NCI-H128 (cell line): Measurements from ENCODE around the gene HGS.

Experiments
- DNase-seq: peaks from one replicate; lab custom pipeline; 2025; ENCODE audit not compliant: unreplicated experiment; lab: John Stamatoyannopoulos, UW

Gene HGS

DNA sequence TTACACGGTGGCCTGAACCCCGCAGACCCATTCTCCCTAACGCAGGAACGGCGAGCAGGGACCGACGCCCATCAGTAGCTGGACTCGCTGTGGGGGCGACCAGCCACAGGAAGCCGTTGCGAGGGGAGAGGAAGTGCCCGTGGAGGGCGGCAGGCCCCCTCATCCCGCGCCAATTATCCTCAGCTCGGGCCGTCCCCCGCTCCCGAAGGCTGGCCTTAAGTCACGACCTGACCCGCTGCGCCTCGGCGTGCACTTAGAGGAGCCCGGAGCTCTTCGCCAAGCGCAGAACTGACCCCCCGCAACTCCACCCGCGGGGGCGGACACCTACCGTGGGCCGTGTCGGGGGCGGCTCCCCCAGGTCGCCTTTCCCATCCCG lies 615 bp upstream of the HGS start:
- no peak for DNase-seq

DNA sequence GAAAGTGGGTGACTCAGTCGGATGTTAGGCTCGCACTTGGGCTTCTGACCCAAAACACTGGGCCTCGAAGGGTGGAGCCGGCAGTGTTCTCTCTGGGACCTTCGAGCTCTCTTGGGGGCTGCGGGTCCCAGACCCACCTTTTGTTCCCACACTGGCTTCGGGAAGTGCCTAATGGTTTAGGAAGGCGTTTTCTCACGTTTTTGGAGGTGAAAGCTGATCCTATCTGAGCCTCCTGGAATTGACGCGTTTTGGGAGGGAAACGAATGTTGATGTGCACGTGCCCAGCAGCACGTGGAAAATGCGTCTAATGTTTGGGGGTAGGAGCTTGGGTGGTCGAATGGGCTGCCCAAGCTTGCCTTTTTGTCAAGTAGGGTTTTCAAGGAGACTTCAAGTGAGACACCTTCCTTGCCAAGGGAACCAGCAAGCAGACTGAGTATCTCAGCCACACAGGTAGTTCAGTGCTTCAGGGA lies 666 bp downstream of the HGS start:
- no peak for DNase-seq

DNA sequence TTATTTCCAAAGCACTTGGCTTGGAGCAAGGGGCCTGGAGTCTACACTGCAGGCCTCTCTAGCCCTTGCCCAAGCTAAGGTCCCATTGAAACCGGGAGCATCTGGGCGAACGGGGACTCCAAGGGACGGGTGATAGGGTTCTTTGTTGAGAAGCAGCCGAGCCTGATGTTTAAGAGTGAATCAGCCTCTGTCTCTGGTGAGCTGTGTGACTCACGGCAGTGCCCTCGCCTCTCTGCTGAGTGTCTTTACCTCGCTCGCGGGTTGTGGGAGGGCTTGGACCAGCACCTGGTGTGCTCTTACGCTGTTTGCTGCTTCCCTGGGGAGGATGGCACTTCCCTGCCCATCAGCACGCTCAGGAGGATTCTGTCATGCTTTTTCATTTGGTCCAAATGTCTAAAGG lies 1.3 kb downstream of the HGS start:
- no peak for DNase-seq

DNA sequence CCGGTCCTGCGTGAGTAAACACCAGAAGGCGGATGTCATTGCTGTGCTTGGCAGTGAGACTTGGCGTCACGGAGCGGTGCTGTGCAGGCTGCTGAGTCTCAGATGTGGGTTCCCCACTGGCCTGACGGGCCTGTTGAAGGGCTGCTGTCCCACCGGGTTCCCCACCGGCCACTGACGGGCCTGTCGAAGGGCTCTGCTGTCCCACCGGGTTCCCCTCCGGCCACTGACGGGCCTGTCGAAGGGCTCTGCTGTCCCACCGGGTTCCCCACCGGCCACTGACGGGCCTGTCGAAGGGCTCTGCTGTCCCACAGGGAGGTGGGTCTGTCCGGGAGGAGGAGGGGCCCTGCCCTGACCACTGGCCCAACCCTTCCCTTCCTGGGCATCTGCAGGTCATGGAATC lies 2.8 kb downstream of the HGS start:
- no peak for DNase-seq

DNA sequence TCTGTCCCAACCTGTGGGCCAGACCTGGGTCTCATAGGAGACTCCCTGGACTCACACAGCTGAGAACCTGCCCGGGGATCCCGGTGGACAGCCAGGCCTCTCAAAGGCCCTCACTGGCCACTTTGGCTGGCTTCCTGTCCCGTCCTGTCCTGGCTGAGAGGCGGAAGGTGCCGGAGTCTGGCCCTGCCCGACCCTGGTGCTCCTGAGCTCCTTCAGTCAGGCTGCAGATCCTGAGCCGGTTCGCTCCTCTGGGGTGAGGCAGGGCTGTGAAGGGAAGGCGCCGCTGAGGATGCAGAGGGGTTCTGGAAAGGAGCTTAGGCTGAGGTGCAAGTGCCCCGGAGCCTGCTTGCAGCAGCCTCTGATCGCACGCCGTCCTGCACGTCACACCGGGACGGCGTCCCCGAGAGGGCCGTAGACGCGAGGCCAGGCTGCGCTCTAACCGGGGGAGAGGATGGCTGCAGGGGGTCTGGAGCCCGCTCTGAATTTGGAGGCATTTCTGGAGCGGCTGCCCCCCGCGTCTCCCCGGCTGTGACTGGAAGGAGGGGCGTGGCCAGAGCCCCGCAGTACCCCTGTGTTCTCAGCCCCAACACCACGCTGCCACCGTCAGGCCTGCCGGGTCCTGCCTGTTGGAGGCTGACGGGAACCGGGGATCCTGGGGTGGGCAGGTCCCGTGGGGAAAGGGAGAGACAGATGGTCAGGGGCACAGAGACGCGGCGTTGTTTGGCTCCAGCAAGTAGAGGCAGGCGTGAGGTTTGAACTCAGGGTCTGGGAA lies 4.1 kb downstream of the HGS start:
- no peak for DNase-seq

DNA sequence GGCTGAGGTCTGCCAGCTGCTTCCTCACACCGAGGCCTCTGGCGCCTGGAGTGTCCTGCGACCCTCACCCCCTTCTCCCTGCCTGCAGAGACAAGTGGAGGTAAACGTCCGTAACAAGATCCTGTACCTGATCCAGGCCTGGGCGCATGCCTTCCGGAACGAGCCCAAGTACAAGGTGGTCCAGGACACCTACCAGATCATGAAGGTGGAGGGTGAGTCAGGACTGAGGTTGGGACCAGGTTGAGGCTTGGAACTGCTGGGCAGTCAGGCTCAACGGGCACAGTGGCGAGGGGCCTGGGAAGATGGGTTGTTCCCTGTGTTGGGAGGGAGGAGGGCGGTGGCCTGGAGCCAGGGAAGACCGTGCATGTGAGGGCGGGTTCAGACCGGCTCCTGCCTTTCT lies 4.8 kb downstream of the HGS start:
- DNase-seq = no peak

DNA sequence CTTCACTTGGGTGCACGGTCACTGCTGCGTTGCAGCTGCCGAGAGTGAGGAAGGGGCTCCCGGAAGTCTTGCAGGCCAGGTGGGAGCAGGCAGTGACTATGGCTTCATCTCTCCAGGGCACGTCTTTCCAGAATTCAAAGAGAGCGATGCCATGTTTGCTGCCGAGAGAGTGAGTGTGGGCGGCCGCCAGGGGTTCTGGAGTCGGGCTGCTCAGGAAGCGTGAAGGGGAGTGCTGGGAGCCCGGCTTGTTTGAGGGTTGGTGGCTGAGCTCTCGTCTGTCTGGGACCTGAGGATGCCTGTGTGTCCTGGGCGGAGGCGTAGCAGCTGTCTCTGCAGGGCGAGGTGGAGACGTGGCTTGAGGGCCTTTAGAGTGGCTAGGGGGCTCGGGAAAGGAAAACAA lies 6.3 kb downstream of the HGS start:
- no peak for DNase-seq

DNA sequence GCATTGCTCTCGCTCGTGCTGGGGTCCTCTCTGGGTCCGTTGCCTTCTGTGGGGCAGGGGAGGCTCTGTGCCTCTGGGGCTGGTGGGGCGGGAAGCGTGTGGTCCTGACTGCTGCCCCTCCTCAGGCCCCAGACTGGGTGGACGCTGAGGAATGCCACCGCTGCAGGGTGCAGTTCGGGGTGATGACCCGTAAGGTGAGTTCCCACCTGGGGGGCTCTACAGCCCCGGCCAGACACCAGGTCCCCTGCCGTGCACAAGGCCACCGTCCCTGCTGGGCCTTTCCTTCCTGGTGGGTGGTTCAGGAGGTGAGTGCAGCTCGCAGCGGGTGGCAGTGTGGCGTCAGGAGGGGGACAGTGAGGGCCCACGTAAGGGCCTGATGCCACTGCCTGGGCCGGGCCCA lies 6.7 kb downstream of the HGS start:
- no peak for DNase-seq

DNA sequence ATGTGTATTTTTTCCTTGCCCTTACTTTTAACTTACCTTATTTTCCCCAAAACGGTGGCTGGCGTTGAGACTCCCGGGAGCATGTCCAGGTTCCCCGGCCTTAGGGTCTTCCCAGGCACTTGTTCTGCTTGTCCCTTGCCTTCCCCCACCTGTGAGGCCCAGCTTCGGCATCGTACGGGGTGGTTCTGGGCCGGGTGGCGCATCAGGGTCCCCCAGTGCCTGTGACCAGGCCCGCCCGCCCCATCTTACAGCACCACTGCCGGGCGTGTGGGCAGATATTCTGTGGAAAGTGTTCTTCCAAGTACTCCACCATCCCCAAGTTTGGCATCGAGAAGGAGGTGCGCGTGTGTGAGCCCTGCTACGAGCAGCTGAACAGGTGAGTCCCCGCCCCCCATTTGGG lies 7.4 kb downstream of the HGS start:
- DNase-seq = no peak

DNA sequence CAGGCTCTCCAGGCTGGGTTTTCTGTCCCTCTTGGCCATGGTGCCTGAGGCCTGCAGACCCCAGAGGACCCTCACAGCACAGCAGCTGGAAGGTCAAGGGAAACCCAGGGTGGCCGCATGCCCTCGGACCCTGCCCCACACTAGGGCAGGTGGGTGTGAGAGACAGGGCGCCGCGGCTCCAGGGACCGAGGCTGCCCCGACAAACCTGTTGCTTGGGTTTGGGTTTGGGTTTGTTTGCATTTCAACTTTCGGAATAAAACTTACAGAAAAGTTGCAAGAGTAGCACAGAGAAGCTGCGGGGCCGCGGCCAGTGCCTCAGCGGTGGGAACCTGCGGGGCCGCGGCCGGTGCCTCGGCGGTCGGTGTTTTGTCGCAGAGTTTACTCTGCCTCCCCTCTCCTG lies 7.8 kb downstream of the HGS start:
- DNase-seq = no peak

DNA sequence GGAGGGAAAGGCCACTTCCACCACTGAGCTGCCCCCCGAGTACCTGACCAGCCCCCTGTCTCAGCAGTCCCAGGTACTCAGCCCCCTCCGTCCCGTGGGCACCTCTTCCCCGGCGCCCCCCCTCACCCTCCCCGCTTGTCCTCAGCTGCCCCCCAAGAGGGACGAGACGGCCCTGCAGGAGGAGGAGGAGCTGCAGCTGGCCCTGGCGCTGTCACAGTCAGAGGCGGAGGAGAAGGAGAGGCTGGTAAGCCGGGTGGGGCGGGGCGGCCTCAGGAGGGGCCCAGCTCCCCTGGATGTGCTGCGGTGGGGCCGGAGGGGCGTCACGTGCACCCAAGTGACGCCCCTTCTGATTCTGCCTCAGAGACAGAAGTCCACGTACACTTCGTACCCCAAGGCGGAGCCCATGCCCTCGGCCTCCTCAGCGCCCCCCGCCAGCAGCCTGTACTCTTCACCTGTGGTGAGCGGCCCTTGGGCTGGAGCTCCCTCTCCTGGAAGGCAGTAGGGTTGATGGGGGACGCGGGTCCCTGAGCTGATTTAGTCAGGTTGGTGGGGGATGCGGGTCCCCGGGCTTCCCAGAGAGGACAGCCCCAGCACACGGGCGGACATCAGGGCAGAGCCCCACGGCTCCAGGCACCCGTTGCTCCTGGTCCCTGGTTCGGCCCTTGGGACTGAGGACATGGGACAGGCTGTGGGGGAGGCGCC lies 9.8 kb downstream of the HGS start:
- no peak for DNase-seq

DNA sequence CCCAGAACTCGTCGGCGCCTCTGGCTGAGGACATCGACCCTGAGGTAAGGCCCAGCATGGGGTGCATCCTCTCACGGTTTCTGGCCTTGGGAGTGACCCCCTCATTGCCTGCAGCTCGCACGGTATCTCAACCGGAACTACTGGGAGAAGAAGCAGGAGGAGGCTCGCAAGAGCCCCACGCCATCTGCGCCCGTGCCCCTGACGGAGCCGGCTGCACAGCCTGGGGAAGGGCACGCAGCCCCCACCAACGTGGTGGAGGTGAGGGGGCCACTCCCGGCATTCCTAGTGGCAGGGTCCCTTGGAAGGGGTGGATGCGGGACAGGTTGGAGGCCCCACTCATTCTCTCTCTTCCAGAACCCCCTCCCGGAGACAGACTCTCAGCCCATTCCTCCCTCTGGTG lies 11.0 kb downstream of the HGS start:
- no peak for DNase-seq

DNA sequence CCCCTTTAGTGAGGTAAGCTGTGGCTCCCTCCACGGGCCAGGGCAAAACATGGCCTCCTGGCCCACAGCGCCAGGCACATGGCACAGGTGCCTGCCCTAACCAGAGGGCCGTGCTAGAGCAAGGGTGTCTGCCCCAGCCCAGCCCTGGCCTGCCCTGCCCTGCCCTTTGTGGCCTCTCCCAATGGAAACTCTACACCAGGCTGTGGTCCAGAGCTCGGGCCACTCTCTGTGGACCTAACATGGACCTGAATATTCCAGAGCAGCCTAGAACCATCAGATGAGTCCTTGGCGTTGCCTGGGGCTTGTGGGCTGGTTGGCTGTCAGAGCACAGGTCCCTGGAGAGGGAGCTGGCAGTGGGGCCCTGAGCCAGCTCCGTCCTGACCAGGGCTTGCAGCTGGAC lies 11.4 kb downstream of the HGS start:
- no peak for DNase-seq

DNA sequence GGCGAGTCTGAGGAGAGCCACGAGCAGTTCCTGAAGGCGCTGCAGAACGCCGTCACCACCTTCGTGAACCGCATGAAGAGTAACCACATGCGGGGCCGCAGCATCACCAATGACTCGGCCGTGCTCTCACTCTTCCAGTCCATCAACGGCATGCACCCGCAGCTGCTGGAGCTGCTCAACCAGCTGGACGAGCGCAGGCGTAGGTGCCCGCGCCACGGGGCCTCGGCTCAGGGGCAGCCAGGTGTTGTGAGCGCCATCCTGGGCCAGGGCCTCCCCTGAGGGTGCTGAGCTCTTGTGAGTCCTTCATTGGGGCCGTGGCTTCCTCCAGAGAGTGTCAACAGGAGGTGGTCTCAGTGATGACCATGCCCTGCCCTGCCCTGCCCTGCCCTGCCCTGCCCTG lies 12.0 kb downstream of the HGS start:
- no peak for DNase-seq

DNA sequence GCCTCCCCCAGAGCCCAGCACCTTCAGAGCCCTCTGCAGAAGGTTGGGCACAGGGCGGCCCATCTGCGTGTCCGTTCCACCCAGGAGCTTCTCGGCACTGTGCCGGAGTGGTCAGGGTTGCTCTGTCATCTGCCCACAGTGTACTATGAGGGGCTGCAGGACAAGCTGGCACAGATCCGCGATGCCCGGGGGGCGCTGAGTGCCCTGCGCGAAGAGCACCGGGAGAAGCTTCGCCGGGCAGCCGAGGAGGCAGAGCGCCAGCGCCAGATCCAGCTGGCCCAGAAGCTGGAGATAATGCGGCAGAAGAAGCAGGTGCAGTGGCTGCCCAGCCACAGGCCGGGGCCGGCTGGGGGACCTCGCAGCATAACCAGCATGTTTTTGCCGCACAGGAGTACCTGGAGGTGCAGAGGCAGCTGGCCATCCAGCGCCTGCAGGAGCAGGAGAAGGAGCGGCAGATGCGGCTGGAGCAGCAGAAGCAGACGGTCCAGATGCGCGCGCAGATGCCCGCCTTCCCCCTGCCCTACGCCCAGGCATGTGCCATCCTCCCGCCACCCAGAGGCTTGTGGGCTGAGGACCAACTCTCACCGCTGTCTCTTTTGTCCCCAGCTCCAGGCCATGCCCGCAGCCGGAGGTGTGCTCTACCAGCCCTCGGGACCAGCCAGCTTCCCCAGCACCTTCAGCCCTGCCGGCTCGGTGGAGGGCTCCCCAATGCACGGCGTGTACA lies 12.6 kb downstream of the HGS start:
- DNase-seq = no peak

DNA sequence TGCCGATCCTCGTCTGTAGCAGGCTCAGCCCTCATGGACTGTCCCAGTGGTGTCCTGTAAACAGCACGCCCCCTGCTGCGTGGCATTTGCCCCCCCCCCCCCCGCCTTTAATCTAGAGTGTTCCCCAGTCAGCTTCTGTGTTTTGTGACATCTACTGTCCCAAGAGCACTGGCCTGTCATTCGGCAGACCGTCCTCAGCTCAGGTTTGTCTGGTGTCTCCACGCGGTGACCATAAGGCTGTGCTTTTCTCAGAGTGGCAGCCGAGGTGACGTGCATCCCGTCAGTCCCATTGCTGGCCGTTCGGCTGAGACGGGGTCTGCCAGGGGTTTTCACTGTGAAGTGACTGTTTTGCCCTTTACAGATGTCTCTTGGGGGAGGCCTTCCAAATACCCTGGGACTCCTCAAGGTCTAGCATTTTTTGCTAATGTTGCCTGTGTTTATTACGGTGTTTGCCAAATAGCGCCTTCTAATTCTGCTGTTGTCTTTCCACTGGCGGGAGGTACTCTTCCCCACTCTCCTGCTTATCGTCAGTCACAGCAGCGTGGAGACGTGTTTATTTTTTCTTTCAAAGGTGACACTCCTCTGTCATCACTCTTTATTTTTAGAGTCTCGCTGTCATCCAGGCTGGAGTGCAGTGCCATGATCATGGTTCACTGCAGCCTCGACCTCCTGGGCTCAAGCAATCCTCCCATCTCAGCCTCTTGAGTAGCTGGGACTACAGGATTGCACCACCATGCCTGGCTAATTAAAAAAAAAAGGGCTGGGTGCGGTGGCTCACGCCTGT lies 13.6 kb downstream of the HGS start:
- DNase-seq = no peak

DNA sequence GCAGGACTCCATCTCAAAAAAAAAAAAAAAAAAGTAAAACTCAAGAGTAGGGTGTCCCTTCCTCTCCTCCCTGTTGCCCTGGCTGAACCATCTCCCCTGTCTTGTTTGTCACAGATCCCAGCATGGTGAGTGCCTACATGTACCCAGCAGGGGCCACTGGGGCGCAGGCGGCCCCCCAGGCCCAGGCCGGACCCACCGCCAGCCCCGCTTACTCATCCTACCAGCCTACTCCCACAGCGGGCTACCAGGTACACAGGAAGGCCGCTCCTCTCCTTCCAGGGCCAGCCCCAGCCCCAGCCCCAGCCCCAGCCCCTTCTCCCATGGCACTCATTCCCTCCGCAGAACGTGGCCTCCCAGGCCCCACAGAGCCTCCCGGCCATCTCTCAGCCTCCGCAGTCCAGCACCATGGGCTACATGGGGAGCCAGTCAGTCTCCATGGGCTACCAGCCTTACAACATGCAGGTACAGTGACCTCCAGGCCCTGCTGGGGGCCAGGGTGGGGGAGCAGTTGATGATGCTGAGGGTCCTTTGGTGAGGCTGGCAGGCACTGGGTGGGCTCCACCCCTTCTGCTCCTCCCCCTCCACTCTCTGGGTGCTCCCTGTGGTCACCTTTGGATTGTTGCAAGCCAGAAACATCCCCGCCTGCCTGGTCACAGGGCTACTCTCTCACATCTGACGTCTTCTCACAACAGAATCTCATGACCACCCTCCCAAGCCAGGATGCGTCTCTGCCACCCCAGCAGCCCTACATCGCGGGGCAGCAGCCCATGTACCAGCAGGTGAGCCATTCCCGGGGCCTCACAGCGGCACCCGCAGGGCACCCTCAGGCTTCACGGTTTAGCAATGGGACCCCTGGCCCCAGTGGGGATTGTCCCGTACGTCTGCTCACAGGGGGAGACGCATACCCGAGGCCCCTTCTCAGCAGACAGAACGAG lies 16.8 kb downstream of the HGS start:
- DNase-seq = no peak

DNA sequence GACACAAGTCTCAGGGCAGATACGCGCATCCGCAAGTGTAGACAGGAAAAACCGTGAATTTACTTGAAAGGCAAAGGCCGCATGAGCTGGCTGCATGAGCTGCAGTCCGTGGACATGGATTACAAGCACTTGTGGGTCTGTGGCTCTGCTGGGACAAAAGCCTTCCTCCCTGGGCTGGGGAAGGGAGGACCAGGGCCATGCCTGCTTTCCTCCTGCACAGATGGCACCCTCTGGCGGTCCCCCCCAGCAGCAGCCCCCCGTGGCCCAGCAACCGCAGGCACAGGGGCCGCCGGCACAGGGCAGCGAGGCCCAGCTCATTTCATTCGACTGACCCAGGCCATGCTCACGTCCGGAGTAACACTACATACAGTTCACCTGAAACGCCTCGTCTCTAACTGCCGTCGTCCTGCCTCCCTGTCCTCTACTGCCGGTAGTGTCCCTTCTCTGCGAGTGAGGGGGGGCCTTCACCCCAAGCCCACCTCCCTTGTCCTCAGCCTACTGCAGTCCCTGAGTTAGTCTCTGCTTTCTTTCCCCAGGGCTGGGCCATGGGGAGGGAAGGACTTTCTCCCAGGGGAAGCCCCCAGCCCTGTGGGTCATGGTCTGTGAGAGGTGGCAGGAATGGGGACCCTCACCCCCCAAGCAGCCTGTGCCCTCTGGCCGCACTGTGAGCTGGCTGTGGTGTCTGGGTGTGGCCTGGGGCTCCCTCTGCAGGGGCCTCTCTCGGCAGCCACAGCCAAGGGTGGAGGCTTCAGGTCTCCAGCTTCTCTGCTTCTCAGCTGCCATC lies 17.7 kb downstream of the HGS start:
- no peak for DNase-seq

DNA sequence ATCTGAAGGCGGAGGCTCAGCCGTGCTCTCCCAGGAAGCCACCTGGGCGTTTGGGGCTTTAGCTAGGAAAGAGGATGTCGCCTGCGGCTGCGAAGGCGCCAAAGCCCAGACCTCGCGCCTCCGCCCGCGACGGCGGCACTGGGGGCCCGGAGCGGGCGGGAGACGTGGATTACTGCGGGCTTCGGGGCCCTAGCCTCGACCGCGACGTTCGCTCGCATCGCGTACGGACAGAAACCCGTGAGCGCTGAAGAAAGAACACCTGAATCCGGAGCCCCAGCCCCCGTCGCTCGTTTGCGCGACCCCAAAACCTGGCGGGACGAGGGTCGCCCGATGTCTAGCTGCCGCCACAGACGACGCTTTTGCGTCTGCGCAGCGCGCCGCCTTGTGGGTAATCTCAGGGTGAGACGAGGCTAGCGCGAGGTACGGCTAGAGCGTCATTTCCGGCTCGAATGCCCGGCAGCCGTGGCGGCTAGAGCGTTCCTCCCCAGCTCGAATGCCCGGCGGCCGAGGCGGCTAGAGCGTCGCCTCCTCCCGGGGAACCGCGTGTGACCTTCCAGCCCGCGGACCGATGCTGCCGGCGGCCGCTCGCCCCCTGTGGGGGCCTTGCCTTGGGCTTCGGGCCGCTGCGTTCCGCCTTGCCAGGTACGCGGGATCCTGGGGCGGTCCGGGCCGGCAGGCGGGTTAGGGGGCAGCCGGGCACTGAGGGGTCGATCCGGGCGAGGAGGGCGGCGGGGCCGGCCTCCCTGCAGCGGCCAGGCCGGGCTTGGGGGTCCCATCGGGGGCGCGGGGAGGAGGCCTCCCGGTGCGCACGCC lies 19.3 kb downstream of the HGS start, which contains the start of gene MRPL12:
Gene MRPL12, plus strand, starts transcription at position 434 of the 813 bp plus-strand sequence. Its CDS starts 135 bp downstream, at position 569.
- DNase-seq = peak; percentile 72
